Stimulated activated CD8-positive, alpha-beta memory T cell treated with anti-CD3 and anti-CD28 coated beads, Interleukin-7, amount 100 ng/mL, for 1 hour (primary cell): ENCODE data around the gene CD247.
"Not testable (repeated sequence)": the region's sequence is repeated elsewhere in the genome, so short reads cannot be mapped to it uniquely, and the experiment has no call there.

Source experiments
- DNase-seq, 2 donors: peaks; one replicate each; pipeline ENCODE4 v3.0.0-alpha.2; 2020; ENCODE audit warnings: low read depth in 2 of 2

CD247 gene

GRCh38 chr1:167518331-167518700 is at the start of gene CD247:
TSS of gene CD247 (minus strand) at chr1:167518529. CDS start at chr1:167518465, 64 bp downstream.
- DNase-seq: peak; percentile 45 to 53

GRCh38 chr1:167567663-167568062 is 49.3 kb upstream of the CD247 start:
- DNase-seq: no peak

GRCh38 chr1:167566766-167567165 is 48.4 kb upstream of the CD247 start:
- no peak for DNase-seq

GRCh38 chr1:167565922-167566321 is 47.6 kb upstream of the CD247 start:
- DNase-seq: no peak

GRCh38 chr1:167564612-167565270 is 46.4 kb upstream of the CD247 start:
- no peak for DNase-seq

- no peak for DNase-seq
Measured at GRCh38 chr1:167563579-167564246, 45.4 kb upstream of the CD247 start.

GRCh38 chr1:167562702-167563101 is 44.4 kb upstream of the CD247 start:
- no peak for DNase-seq

- DNase-seq: no peak
Measured at GRCh38 chr1:167561753-167562152, 43.4 kb upstream of the CD247 start.

- DNase-seq: peak; percentile 36 to 63
Measured at GRCh38 chr1:167555971-167556714, 37.8 kb upstream of the CD247 start.

- not testable (repeated sequence) for DNase-seq
Measured at GRCh38 chr1:167555072-167555471, 36.7 kb upstream of the CD247 start.

GRCh38 chr1:167554028-167554779 is 35.9 kb upstream of the CD247 start:
- DNase-seq: no peak

GRCh38 chr1:167553136-167554027 is 35.1 kb upstream of the CD247 start, which contains the start of gene CREG1:
TSS of gene CREG1 (minus strand) at chr1:167553762.
- DNase-seq: peak; percentile 69 to 78

- DNase-seq: no peak
Measured at GRCh38 chr1:167551362-167551761, 33.0 kb upstream of the CD247 start.

- DNase-seq: no peak
Measured at GRCh38 chr1:167548059-167548932, 30.0 kb upstream of the CD247 start.

GRCh38 chr1:167546935-167547334 is 28.6 kb upstream of the CD247 start:
- DNase-seq: no peak

- DNase-seq: no peak
Measured at GRCh38 chr1:167545349-167545748, 27.0 kb upstream of the CD247 start.

- no peak for DNase-seq
Measured at GRCh38 chr1:167544447-167545093, 26.2 kb upstream of the CD247 start.

- no peak for DNase-seq
Measured at GRCh38 chr1:167543199-167543990, 25.1 kb upstream of the CD247 start.
